Erythroblast (primary cell): Measurements from ENCODE around the gene DYNLRB1.

Experiments
- GATA1 ChIP-seq: IDR thresholded peaks from 2 replicates; pipeline ENCODE4 v1.6.1; 2011; ENCODE audit warnings: low read depth, mild to moderate bottlenecking, control low read depth, low read length, moderate library complexity
- POLR2A ChIP-seq: IDR thresholded peaks from 2 replicates; pipeline ENCODE4 v1.6.1; 2011; ENCODE audit warnings: mild to moderate bottlenecking, low read length

DNA sequence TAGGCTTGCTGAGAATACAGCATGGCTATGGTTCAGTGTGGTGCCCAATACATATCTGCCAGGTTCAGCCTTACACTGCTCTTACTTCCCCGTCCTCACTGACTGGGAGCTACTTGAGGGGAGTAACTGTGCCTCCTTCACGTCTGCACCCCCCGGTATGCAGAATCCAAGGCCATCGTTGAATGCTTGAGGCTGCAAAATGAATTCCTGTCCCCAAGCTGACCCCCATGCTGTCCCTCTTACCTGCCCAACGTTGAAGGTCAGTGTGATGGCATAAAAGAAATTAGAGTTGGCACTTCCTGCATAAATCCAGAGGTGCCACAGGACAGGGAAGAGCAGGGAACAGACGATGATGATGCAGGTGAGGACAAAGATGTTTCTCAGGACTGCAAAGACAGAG is 58.6 kb downstream of the DYNLRB1 start:
- TF ChIP-seq POLR2A (no peak), GATA1 (no peak)
